HG02610 (cell line): ENCODE data around the gene NTRK2.

Experiments used
- ATAC-seq: cut with Tn5 transposase; IDR thresholded peaks from one replicate; pipeline ENCODE4 v1.9.1; 2021; ENCODE audit warnings: mild to moderate bottlenecking, moderate library complexity; ENCODE audit not compliant: unreplicated experiment

Gene NTRK2

GRCh38 chr9:84669288-84670137, at the start of gene NTRK2:
TSS of gene NTRK2 (plus strand) at chr9:84669729. CDS start at chr9:84670749, 1,020 bp downstream.
- peak; percentile 33 for ATAC-seq

GRCh38 chr9:84620338-84620737, 49.2 kb upstream of the NTRK2 start:
- no peak for ATAC-seq

GRCh38 chr9:84621811-84622210, 47.7 kb upstream of the NTRK2 start:
- no peak for ATAC-seq

- ATAC-seq = no peak
These were observed 46.5 kb upstream of the NTRK2 start for GRCh38 chr9:84622981-84623380.

- no peak for ATAC-seq
These were observed 33.1 kb upstream of the NTRK2 start for GRCh38 chr9:84636436-84636835.

- no peak for ATAC-seq
These were observed 26.9 kb upstream of the NTRK2 start for GRCh38 chr9:84642553-84643141.

GRCh38 chr9:84647699-84648098, 21.8 kb upstream of the NTRK2 start:
- no peak for ATAC-seq

- ATAC-seq = no peak
These were observed 16.9 kb upstream of the NTRK2 start for GRCh38 chr9:84652496-84653120.

GRCh38 chr9:84655447-84655846, 14.1 kb upstream of the NTRK2 start:
- no peak for ATAC-seq

- ATAC-seq = no peak
These were observed 10.2 kb upstream of the NTRK2 start for GRCh38 chr9:84659313-84659712.

- ATAC-seq = no peak
These were observed 9.8 kb upstream of the NTRK2 start for GRCh38 chr9:84659773-84660172.

GRCh38 chr9:84667571-84668195, 1.8 kb upstream of the NTRK2 start:
- ATAC-seq = peak; percentile 11

GRCh38 chr9:84668196-84669012, 1.1 kb upstream of the NTRK2 start:
- ATAC-seq = peak; percentile 72

GRCh38 chr9:84669013-84669287, 579 bp upstream of the NTRK2 start:
- ATAC-seq = no peak

- no peak for ATAC-seq
These were observed 861 bp downstream of the NTRK2 start for GRCh38 chr9:84670138-84671041.

GRCh38 chr9:84671586-84672521, 2.3 kb downstream of the NTRK2 start:
- ATAC-seq = no peak

GRCh38 chr9:84673806-84674205, 4.3 kb downstream of the NTRK2 start:
- no peak for ATAC-seq

- ATAC-seq = no peak
These were observed 7.6 kb downstream of the NTRK2 start for GRCh38 chr9:84677080-84677479.

GRCh38 chr9:84679571-84679970, 10.0 kb downstream of the NTRK2 start:
- no peak for ATAC-seq
